ENCODE measurements around the gene HS3ST5.

The HS3ST5 gene

GRCh38 chr6:114064862-114065261 lies 278.0 kb downstream of the HS3ST5 start:
- TF ChIP-seq, protein P1, sequence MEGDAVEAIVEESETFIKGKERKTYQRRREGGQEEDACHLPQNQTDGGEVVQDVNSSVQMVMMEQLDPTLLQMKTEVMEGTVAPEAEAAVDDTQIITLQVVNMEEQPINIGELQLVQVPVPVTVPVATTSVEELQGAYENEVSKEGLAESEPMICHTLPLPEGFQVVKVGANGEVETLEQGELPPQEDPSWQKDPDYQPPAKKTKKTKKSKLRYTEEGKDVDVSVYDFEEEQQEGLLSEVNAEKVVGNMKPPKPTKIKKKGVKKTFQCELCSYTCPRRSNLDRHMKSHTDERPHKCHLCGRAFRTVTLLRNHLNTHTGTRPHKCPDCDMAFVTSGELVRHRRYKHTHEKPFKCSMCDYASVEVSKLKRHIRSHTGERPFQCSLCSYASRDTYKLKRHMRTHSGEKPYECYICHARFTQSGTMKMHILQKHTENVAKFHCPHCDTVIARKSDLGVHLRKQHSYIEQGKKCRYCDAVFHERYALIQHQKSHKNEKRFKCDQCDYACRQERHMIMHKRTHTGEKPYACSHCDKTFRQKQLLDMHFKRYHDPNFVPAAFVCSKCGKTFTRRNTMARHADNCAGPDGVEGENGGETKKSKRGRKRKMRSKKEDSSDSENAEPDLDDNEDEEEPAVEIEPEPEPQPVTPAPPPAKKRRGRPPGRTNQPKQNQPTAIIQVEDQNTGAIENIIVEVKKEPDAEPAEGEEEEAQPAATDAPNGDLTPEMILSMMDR (IDR thresholded peaks at IDR 0.05; ENCODE audit: extremely low read depth, missing control alignments), result no peak

GRCh38 chr6:114063956-114064355 lies 278.9 kb downstream of the HS3ST5 start:
- TF ChIP-seq, protein P1 (IDR thresholded peaks at IDR 0.05; ENCODE audit: extremely low read depth, missing control alignments), result no peak

More at GRCh38 chr6:114064862-114065261, 278.0 kb downstream of the HS3ST5 start:
- DNase-seq (ENCODE audit: low spot score), result no peak

DNA sequence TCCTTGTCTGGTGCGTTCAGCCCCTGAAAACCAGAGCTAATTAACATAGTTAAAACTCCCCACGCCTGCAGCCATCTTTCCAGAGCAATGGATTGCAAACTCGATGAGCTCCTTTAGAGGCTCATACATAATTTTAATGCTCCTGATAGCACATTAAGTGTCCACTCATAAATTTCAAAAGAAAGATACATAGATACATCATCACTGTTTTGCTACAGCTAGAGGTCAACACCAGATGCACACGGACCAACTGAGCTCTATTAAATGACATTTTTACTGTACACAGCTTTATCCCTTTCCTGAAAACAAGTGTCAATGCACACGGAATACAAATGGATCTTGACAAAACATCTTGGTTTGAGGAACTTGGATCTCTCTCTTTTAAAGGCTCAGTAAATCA lies 280.6 kb downstream of the HS3ST5 start:
- no peak for DNase-seq (ENCODE audit: low spot score)
- TF ChIP-seq, protein P1 (IDR thresholded peaks at IDR 0.05; ENCODE audit: extremely low read depth, missing control alignments), result no peak

More at GRCh38 chr6:114063956-114064355, 278.9 kb downstream of the HS3ST5 start:
- DNase-seq (ENCODE audit: low spot score), result no peak

GRCh38 chr6:114061741-114062140 lies 281.1 kb downstream of the HS3ST5 start:
- no peak for DNase-seq (ENCODE audit: low spot score)
- TF ChIP-seq, protein P1 (IDR thresholded peaks at IDR 0.05; ENCODE audit: extremely low read depth, missing control alignments), result no peak

DNA sequence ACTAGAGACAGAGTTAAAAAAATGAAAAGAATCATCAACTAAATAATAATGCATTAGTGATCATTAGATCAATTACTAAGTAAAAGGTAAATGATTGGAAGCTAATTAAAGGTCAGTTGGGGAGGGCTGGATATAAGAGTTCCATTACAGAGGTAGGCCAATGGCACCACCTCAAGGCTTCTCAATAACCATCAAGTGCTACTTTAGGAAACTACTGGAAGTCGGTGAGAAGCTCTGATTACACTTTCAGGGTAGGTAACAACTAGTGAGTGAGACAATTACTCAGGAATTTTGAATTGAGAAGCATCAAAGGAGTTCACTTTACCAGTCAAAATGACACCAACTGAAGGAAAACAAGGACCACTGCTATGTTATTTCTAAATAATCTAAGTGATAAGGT lies 281.7 kb downstream of the HS3ST5 start:
- TF ChIP-seq, protein P1 (IDR thresholded peaks at IDR 0.05; ENCODE audit: extremely low read depth, missing control alignments), result no peak
- DNase-seq (ENCODE audit: low spot score), result no peak

GRCh38 chr6:114058435-114058834 lies 284.4 kb downstream of the HS3ST5 start:
- TF ChIP-seq, protein P1 (IDR thresholded peaks at IDR 0.05; ENCODE audit: extremely low read depth, missing control alignments), result no peak

GRCh38 chr6:114055763-114056162 lies 287.1 kb downstream of the HS3ST5 start:
- no peak for DNase-seq (ENCODE audit: low spot score)
- TF ChIP-seq, protein P1 (IDR thresholded peaks at IDR 0.05; ENCODE audit: extremely low read depth, missing control alignments), result no peak

More at GRCh38 chr6:114058435-114058834, 284.4 kb downstream of the HS3ST5 start:
- no peak for DNase-seq (ENCODE audit: low spot score)
